Measurements from ENCODE around the gene SLC6A4.

SLC6A4 gene

GRCh38 chr17:30246460-30246859 is 11.0 kb upstream of the SLC6A4 start:
- TF ChIP-seq NFIC (IDR thresholded peaks at IDR 0.05) (no peak), RAD21 (IDR thresholded peaks at IDR 0.05; ENCODE audit: low read depth) (no peak)

- TF ChIP-seq CREB1 (IDR thresholded peaks at IDR 0.05; ENCODE audit: low read depth), result no peak
- no peak for TF ChIP-seq ZBTB7A (IDR thresholded peaks at IDR 0.05; ENCODE audit: low read depth)
Observed at GRCh38 chr17:30244853-30245385, 9.4 kb upstream of the SLC6A4 start.

GRCh38 chr17:30243568-30243967 is 8.1 kb upstream of the SLC6A4 start:
- TF ChIP-seq YY1 (IDR thresholded peaks at IDR 0.05; ENCODE audit: low read depth) (no peak), CREB1 (IDR thresholded peaks at IDR 0.05; ENCODE audit: low read depth) (no peak), RAD21 (IDR thresholded peaks at IDR 0.05; ENCODE audit: low read depth) (no peak), TCF12 (IDR thresholded peaks at IDR 0.05; ENCODE audit: low read depth) (no peak), TEAD4 (IDR thresholded peaks at IDR 0.05) (no peak), EP300 (IDR thresholded peaks at IDR 0.05; ENCODE audit: borderline replicate concordance) (no peak), NFIC (IDR thresholded peaks at IDR 0.05) (no peak), ZBTB7A (IDR thresholded peaks at IDR 0.05; ENCODE audit: low read depth) (no peak), USF1 (IDR thresholded peaks at IDR 0.05) (no peak), CEBPB (IDR thresholded peaks at IDR 0.05) (no peak), MAX (IDR thresholded peaks at IDR 0.05) (no peak), EGR1 (IDR thresholded peaks at IDR 0.05) (no peak), TAF1 (IDR thresholded peaks at IDR 0.05; ENCODE audit: low read depth) (no peak), REST (IDR thresholded peaks at IDR 0.05; ENCODE audit: low read depth) (no peak), FOXM1 (IDR thresholded peaks at IDR 0.05; ENCODE audit: borderline replicate concordance, low read depth) (no peak)

GRCh38 chr17:30243002-30243401 is 7.5 kb upstream of the SLC6A4 start:
- no peak for TF ChIP-seq MAX (IDR thresholded peaks at IDR 0.05)

GRCh38 chr17:30241051-30241450 is 5.6 kb upstream of the SLC6A4 start:
- TF ChIP-seq TEAD4 (IDR thresholded peaks at IDR 0.05), result no peak
- no peak for TF ChIP-seq TCF12 (IDR thresholded peaks at IDR 0.05; ENCODE audit: low read depth)
- no peak for TF ChIP-seq EGR1 (IDR thresholded peaks at IDR 0.05)

- TF ChIP-seq CREB1 (IDR thresholded peaks at IDR 0.05; ENCODE audit: low read depth) (no peak), USF1 (IDR thresholded peaks at IDR 0.05) (no peak), YY1 (IDR thresholded peaks at IDR 0.05; ENCODE audit: low read depth) (no peak), NFIC (IDR thresholded peaks at IDR 0.05) (no peak), EP300 (IDR thresholded peaks at IDR 0.05; ENCODE audit: borderline replicate concordance) (no peak), ZBTB7A (IDR thresholded peaks at IDR 0.05; ENCODE audit: low read depth) (no peak)
Observed at GRCh38 chr17:30240177-30240576, 4.7 kb upstream of the SLC6A4 start.

- TF ChIP-seq RAD21 (IDR thresholded peaks at IDR 0.05; ENCODE audit: low read depth) (no peak), CREB1 (IDR thresholded peaks at IDR 0.05; ENCODE audit: low read depth) (no peak), TAF1 (IDR thresholded peaks at IDR 0.05; ENCODE audit: low read depth) (no peak), TCF12 (IDR thresholded peaks at IDR 0.05; ENCODE audit: low read depth) (no peak), USF1 (IDR thresholded peaks at IDR 0.05) (no peak), EGR1 (IDR thresholded peaks at IDR 0.05) (no peak), FOXM1 (IDR thresholded peaks at IDR 0.05; ENCODE audit: borderline replicate concordance, low read depth) (no peak), CEBPB (IDR thresholded peaks at IDR 0.05) (no peak), MAX (IDR thresholded peaks at IDR 0.05) (no peak), ZBTB7A (IDR thresholded peaks at IDR 0.05; ENCODE audit: low read depth) (no peak), EP300 (IDR thresholded peaks at IDR 0.05; ENCODE audit: borderline replicate concordance) (no peak), REST (IDR thresholded peaks at IDR 0.05; ENCODE audit: low read depth) (no peak)
Observed at GRCh38 chr17:30239089-30239462, 3.6 kb upstream of the SLC6A4 start.
